GM21367 (cell line): ENCODE results near the gene SGCD.

ENCODE experiments used
- ATAC-seq: cut with Tn5 transposase; IDR thresholded peaks from one replicate; pipeline ENCODE4 v1.9.1; 2021; ENCODE audit not compliant: unreplicated experiment

SGCD gene

GRCh38 chr5:156359476-156359875, 32.5 kb downstream of the SGCD start:
- ATAC-seq, result no peak

- ATAC-seq, result no peak
These were observed 34.6 kb downstream of the SGCD start for GRCh38 chr5:156361436-156362109.

- ATAC-seq, result no peak
These were observed 36.9 kb downstream of the SGCD start for GRCh38 chr5:156363861-156364260.

GRCh38 chr5:156366521-156366920, 39.6 kb downstream of the SGCD start:
- ATAC-seq, result no peak

- no peak for ATAC-seq
These were observed 40.6 kb downstream of the SGCD start for GRCh38 chr5:156367597-156367996.

GRCh38 chr5:156375895-156376495, 49.0 kb downstream of the SGCD start:
- ATAC-seq, result peak; percentile 52

GRCh38 chr5:156376751-156377150, 49.8 kb downstream of the SGCD start:
- peak; percentile 38 for ATAC-seq

- no peak for ATAC-seq
These were observed 51.2 kb downstream of the SGCD start for GRCh38 chr5:156378159-156378558.

GRCh38 chr5:156379206-156379605, 52.2 kb downstream of the SGCD start:
- no peak for ATAC-seq

- no peak for ATAC-seq
These were observed 53.9 kb downstream of the SGCD start for GRCh38 chr5:156380848-156381247.

GRCh38 chr5:156383510-156384265, 56.7 kb downstream of the SGCD start:
- no peak for ATAC-seq

GRCh38 chr5:156385416-156385815, 58.5 kb downstream of the SGCD start:
- ATAC-seq, result no peak

- no peak for ATAC-seq
These were observed 60.0 kb downstream of the SGCD start for GRCh38 chr5:156386976-156387375.

- no peak for ATAC-seq
These were observed 60.4 kb downstream of the SGCD start for GRCh38 chr5:156387391-156387790.

- ATAC-seq, result no peak
These were observed 61.3 kb downstream of the SGCD start for GRCh38 chr5:156388233-156388632.

- ATAC-seq, result no peak
These were observed 64.2 kb downstream of the SGCD start for GRCh38 chr5:156391139-156391538.

- no peak for ATAC-seq
These were observed 67.0 kb downstream of the SGCD start for GRCh38 chr5:156393980-156394379.

- ATAC-seq, result no peak
These were observed 67.8 kb downstream of the SGCD start for GRCh38 chr5:156394642-156395305.

- no peak for ATAC-seq
These were observed 68.3 kb downstream of the SGCD start for GRCh38 chr5:156395306-156395675.

GRCh38 chr5:156396063-156396829, 69.3 kb downstream of the SGCD start:
- no peak for ATAC-seq

GRCh38 chr5:156396830-156397081, 69.8 kb downstream of the SGCD start:
- ATAC-seq, result no peak
